ENCODE results near the gene OR52A5.

- no peak for TF ChIP-seq CTCF (IDR thresholded peaks at IDR 0.05; ENCODE audit: low read length)
- TF ChIP-seq EZH2 (optimal IDR thresholded peaks at IDR 0.05; ENCODE audit: low read depth, low read length), result no peak
- TF ChIP-seq EZH2phosphoT487 (IDR thresholded peaks at IDR 0.05; ENCODE audit: low read length), result no peak
These were observed 1.1 kb downstream of the OR52A5 start for GRCh38 chr11:5137014-5137413.

Measured in MM.1S (cell line).